SU-DHL-6 (cell line): Measurements from ENCODE around the gene FMO5.
"Not testable (repeated sequence)": the region's sequence is repeated elsewhere in the genome, so short reads cannot be mapped to it uniquely, and the experiment has no call there.

ENCODE experiments used
- H2AFZ ChIP-seq: fragments of 200-600 bp; sonication (generic); 2 replicates; pipeline ENCODE4 v1.6.1; 2014; ENCODE audit warnings: low read depth, mild to moderate bottlenecking, moderate library complexity, mixed read lengths, antibody characterized with exemption, low read length; ENCODE audit not compliant: severe bottlenecking
- H3F3A ChIP-seq: fragments of 200-600 bp; shearing (Covaris generic); 2 replicates; pipeline ENCODE4 v1.6.0; 2016; ENCODE audit warnings: antibody characterized with exemption, mild to moderate bottlenecking; ENCODE audit not compliant: insufficient read depth
- H3K27ac ChIP-seq: fragments of 200-600 bp; sonication (generic); 2 replicates; pipeline ENCODE4 v1.5.1; 2016; ENCODE audit warnings: low read depth, mild to moderate bottlenecking, low read length, moderate library complexity, mixed read lengths
- H3K27me3 ChIP-seq: fragments of 200-600 bp; sonication (generic), shearing (Covaris generic); 2 replicates; pipeline ENCODE4 v1.6.0; 2014; ENCODE audit warnings: mild to moderate bottlenecking, low read length
- H3K36me3 ChIP-seq: fragments of 200-600 bp; sonication (generic); 2 replicates; pipeline ENCODE4 v1.6.1; 2014; ENCODE audit warnings: mild to moderate bottlenecking, low read length, mixed read lengths
- H3K4me2 ChIP-seq: fragments of 300-600, 200-600 bp; shearing (Covaris generic), sonication (generic); 2 replicates; pipeline ENCODE4 v1.6.0; 2014; ENCODE audit warnings: low read length, low read depth, mild to moderate bottlenecking; ENCODE audit not compliant: poor library complexity, severe bottlenecking
- H3K4me3 ChIP-seq: fragments of 200-600 bp; sonication (generic); 2 replicates; pipeline ENCODE4 v1.5.1; 2014; ENCODE audit warnings: antibody characterized with exemption, low read length, mild to moderate bottlenecking, mixed read lengths; ENCODE audit not compliant: insufficient read depth, poor library complexity, severe bottlenecking
- H3K79me2 ChIP-seq: fragments of 200-600 bp; sonication (generic); 2 replicates; pipeline ENCODE4 v1.6.1; 2014; ENCODE audit warnings: mild to moderate bottlenecking, low read length, moderate library complexity; ENCODE audit not compliant: insufficient read depth
- H3K9ac ChIP-seq: fragments of 200-600 bp; sonication (generic); 2 replicates; pipeline ENCODE4 v1.7.0; 2014; ENCODE audit warnings: mild to moderate bottlenecking, low read length
- H3K9me2 ChIP-seq: fragments of 200-600 bp; sonication (generic); replicated peaks from 2 replicates; pipeline ENCODE4 v1.6.1; 2014; ENCODE audit warnings: low read length; ENCODE audit not compliant: insufficient read depth
- H3K9me3 ChIP-seq: fragments of 200-600 bp; sonication (generic); 2 replicates; pipeline ENCODE4 v1.6.1; 2014; ENCODE audit warnings: low read length, mixed read lengths; ENCODE audit not compliant: insufficient read depth
- H4K20me1 ChIP-seq: fragments of 200-600 bp; sonication (generic); 2 replicates; pipeline ENCODE4 v1.6.1; 2014; ENCODE audit warnings: low read depth, mild to moderate bottlenecking, antibody characterized with exemption, low read length, moderate library complexity, mixed read lengths
- EZH2phosphoT487 ChIP-seq: fragments of 200-600 bp; sonication (generic), shearing (Covaris generic); conservative IDR thresholded peaks from 2 replicates; pipeline ENCODE4 v1.6.1; 2018; ENCODE audit warnings: mild to moderate bottlenecking, antibody characterized with exemption, low read length, moderate library complexity, mixed read lengths
- TF ChIP-seq, protein P1 (sequence below): fragments of 200-600 bp; sonication (generic); IDR thresholded peaks from one replicate; pipeline ENCODE4 v1.5.1; 2017; ENCODE audit warnings: antibody characterized with exemption, mild to moderate bottlenecking, low read length, moderate library complexity; ENCODE audit not compliant: insufficient read depth, poor library complexity, severe bottlenecking

Gene FMO5

DNA sequence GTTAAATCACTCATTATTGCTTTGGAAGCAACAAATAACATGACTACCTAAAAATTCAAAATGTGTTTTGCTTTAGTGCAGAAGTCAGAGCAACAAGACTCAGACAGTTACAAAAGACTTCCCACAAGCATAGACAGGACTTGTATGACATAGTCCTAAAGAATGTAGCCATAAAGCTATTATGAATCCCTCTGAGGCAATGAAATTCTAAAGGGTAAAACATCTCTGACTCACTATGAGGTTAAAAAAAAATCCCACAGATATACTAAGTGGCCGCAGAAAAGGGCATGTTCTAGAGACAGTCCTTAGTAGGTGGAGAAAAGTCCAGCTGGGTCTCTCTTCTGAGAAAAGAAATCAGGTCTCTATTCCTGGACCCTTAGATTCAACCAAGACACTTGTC, 57.8 kb downstream of the FMO5 start:
- Histone ChIP-seq H3K79me2 (peaks cover 29% of the 10 kb centered on the region), H3K27me3 (no peaks in the 10 kb centered on the region), H4K20me1 (no peaks in the 10 kb centered on the region), H3K27ac (no peak overlapping the region), H2AFZ (no peak overlapping the region), H3K4me2 (no peak overlapping the region), H3K9me2 (no peaks in the 10 kb centered on the region), H3K36me3 (0 out of 2 replicates have a peak, but pooled peaks cover 4% of the 10 kb centered on the region), H3K9ac (no peak overlapping the region), H3F3A (no peaks in the 10 kb centered on the region), H3K9me3 (no peaks in the 10 kb centered on the region), H3K4me3 (no peak overlapping the region)
- TF ChIP-seq, protein P1, sequence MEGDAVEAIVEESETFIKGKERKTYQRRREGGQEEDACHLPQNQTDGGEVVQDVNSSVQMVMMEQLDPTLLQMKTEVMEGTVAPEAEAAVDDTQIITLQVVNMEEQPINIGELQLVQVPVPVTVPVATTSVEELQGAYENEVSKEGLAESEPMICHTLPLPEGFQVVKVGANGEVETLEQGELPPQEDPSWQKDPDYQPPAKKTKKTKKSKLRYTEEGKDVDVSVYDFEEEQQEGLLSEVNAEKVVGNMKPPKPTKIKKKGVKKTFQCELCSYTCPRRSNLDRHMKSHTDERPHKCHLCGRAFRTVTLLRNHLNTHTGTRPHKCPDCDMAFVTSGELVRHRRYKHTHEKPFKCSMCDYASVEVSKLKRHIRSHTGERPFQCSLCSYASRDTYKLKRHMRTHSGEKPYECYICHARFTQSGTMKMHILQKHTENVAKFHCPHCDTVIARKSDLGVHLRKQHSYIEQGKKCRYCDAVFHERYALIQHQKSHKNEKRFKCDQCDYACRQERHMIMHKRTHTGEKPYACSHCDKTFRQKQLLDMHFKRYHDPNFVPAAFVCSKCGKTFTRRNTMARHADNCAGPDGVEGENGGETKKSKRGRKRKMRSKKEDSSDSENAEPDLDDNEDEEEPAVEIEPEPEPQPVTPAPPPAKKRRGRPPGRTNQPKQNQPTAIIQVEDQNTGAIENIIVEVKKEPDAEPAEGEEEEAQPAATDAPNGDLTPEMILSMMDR, result no peak
- TF ChIP-seq EZH2phosphoT487, result no peak

DNA sequence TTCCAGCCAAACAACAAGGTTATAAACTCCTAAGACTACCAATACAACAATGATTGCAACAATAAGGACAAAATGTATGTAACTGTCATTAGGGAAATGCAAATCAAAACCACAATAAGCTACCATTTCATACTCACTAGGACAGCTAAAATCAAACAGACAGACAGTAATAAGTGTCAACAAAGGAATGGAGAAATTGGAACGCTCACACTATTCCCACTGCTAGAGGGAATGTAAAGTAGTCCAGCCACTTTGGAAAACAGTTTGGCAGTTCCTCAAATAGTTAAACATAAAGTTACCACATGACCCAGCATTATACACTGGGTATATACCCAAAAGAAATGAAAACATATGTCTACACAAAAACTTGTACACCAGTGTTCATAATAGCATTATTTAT, 62.1 kb downstream of the FMO5 start:
- Histone ChIP-seq H3K4me2 (no peak overlapping the region), H3K9me3 (no peaks in the 10 kb centered on the region), H3K36me3 (peaks cover 13% of the 10 kb centered on the region; the same call in 1 of the 2 replicates), H3K27ac (no peak overlapping the region), H3K27me3 (no peaks in the 10 kb centered on the region), H4K20me1 (no peaks in the 10 kb centered on the region), H3K9ac (no peak overlapping the region), H2AFZ (no peak overlapping the region), H3F3A (no peaks in the 10 kb centered on the region), H3K4me3 (no peak overlapping the region), H3K79me2 (no peaks in the 10 kb centered on the region; the same call in 1 of the 2 replicates), H3K9me2 (no peaks in the 10 kb centered on the region)
- TF ChIP-seq, protein P1, result no peak
- TF ChIP-seq EZH2phosphoT487, result no peak

DNA sequence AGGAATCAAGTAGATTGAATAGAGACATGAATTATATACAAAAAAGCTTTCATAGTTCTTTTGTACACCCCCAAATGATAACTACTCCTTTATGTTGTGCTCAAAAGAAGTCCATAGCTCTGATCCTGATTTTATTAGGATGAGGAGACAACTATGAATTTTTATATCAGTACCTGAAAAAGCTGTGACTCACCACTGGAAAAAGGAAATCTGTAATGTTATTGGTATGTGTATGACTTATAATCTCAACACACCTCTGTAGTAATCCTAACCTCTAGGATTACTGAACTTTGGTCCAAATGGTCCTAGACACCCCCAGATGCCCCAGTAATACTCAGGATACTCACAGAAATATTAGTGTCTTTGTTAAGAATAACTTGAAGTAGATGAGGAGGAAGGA, 63.0 kb downstream of the FMO5 start:
- Histone ChIP-seq H3K27ac (no peak overlapping the region), H3K79me2 (no peaks in the 10 kb centered on the region; the same call in 1 of the 2 replicates), H3K4me2 (no peak overlapping the region), H4K20me1 (no peaks in the 10 kb centered on the region), H3K9me2 (no peaks in the 10 kb centered on the region), H3K36me3 (peaks cover 15% of the 10 kb centered on the region; the same call in 1 of the 2 replicates), H3K9me3 (no peaks in the 10 kb centered on the region), H3K4me3 (no peak overlapping the region), H2AFZ (no peak overlapping the region), H3K27me3 (no peaks in the 10 kb centered on the region), H3K9ac (no peak overlapping the region), H3F3A (no peaks in the 10 kb centered on the region)
- TF ChIP-seq, protein P1, result no peak
- no peak for TF ChIP-seq EZH2phosphoT487

DNA sequence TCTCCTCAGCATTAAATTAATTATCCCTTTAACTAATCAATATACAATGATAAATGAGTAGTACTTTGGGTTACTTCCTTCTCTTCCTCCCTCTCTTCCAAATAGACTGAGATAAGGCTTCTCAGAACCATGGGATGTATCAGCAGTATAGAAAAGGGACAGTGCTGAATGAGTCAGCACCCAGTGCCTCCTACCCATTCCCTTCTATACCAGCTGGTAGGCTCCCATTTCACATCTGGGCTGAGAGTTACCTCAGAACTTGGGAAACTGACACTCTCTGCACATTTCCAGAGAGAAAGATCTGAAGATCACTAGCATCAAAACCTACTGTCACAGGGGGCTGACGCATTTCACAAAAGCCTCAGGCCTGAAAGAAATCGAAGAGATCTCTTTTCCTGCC, 68.0 kb downstream of the FMO5 start:
- not testable (repeated sequence) for H3K4me2 ChIP-seq, H4K20me1 ChIP-seq, H3K27ac ChIP-seq, H3K4me3 ChIP-seq, H2AFZ ChIP-seq, H3K9ac ChIP-seq, H3K79me2 ChIP-seq, H3K9me2 ChIP-seq, H3K27me3 ChIP-seq, H3F3A ChIP-seq, H3K9me3 ChIP-seq
- H3K36me3 ChIP-seq, result peaks cover 11% of the 10 kb centered on the region; the same call in 1 of the 2 replicates
